Measurements from ENCODE around the gene AUNIP.

Gene AUNIP

GRCh38 chr1:25809283-25809926 is 49.9 kb downstream of the AUNIP start:
- no peak for DNase-seq (ENCODE audit: low read depth, low spot score)
- H3K4me1 ChIP-seq (ENCODE audit: control insufficient read depth, insufficient read depth, low read length): peaks cover 1% of the 10 kb centered on the region
- peaks cover 12% of the 10 kb centered on the region for H3K36me3 ChIP-seq (ENCODE audit: control insufficient read depth, insufficient read depth, low read length)
- H3K9me3 ChIP-seq (ENCODE audit: control insufficient read depth, insufficient read depth, low read length): no peaks in the 10 kb centered on the region
- H3K27ac ChIP-seq (ENCODE audit: low read length): no peak overlapping the region
- H3K27me3 ChIP-seq (ENCODE audit: control insufficient read depth, insufficient read depth, low read length): no peaks in the 10 kb centered on the region
- no CpG with 5 or more reads among the region's 18 CpGs for WGBS (ENCODE audit: insufficient coverage, insufficient read length)
- H3K4me3 ChIP-seq (ENCODE audit: low read length): no peak overlapping the region

- no peak for DNase-seq (ENCODE audit: low read depth, low spot score)
- Histone ChIP-seq H3K9me3 (ENCODE audit: control insufficient read depth, insufficient read depth, low read length) (no peaks in the 10 kb centered on the region), H3K4me3 (ENCODE audit: low read length) (no peak overlapping the region), H3K4me1 (ENCODE audit: control insufficient read depth, insufficient read depth, low read length) (peaks cover 1% of the 10 kb centered on the region), H3K27ac (ENCODE audit: low read length) (no peak overlapping the region), H3K27me3 (ENCODE audit: control insufficient read depth, insufficient read depth, low read length) (no peaks in the 10 kb centered on the region), H3K36me3 (ENCODE audit: control insufficient read depth, insufficient read depth, low read length) (peaks cover 12% of the 10 kb centered on the region)
- no CpG with 5 or more reads among the region's 34 CpGs for WGBS (ENCODE audit: insufficient coverage, insufficient read length)
Measured at GRCh38 chr1:25808481-25809244, 50.6 kb downstream of the AUNIP start.

- peaks cover 1% of the 10 kb centered on the region for H3K4me1 ChIP-seq (ENCODE audit: control insufficient read depth, insufficient read depth, low read length)
- no peaks in the 10 kb centered on the region for H3K9me3 ChIP-seq (ENCODE audit: control insufficient read depth, insufficient read depth, low read length)
- WGBS (ENCODE audit: insufficient coverage, insufficient read length): no CpG with 5 or more reads among the region's 20 CpGs
- H3K36me3 ChIP-seq (ENCODE audit: control insufficient read depth, insufficient read depth, low read length): peaks cover 12% of the 10 kb centered on the region
- no peak overlapping the region for H3K27ac ChIP-seq (ENCODE audit: low read length)
- DNase-seq (ENCODE audit: low read depth, low spot score): no peak
- H3K4me3 ChIP-seq (ENCODE audit: low read length): no peak overlapping the region
- H3K27me3 ChIP-seq (ENCODE audit: control insufficient read depth, insufficient read depth, low read length): no peaks in the 10 kb centered on the region
Measured at GRCh38 chr1:25807480-25808390, 51.5 kb downstream of the AUNIP start.

GRCh38 chr1:25806418-25806817 is 52.8 kb downstream of the AUNIP start:
- no peak for DNase-seq (ENCODE audit: low read depth, low spot score)
- Histone ChIP-seq H3K4me1 (ENCODE audit: control insufficient read depth, insufficient read depth, low read length) (peaks cover 1% of the 10 kb centered on the region), H3K9me3 (ENCODE audit: control insufficient read depth, insufficient read depth, low read length) (no peaks in the 10 kb centered on the region), H3K27me3 (ENCODE audit: control insufficient read depth, insufficient read depth, low read length) (no peaks in the 10 kb centered on the region), H3K36me3 (ENCODE audit: control insufficient read depth, insufficient read depth, low read length) (peaks cover 12% of the 10 kb centered on the region), H3K27ac (ENCODE audit: low read length) (no peak overlapping the region), H3K4me3 (ENCODE audit: low read length) (no peak overlapping the region)
- WGBS (ENCODE audit: insufficient coverage, insufficient read length): no CpG with 5 or more reads among the region's 4 CpGs

- Histone ChIP-seq H3K4me1 (ENCODE audit: control insufficient read depth, insufficient read depth, low read length) (no peaks in the 10 kb centered on the region), H3K36me3 (ENCODE audit: control insufficient read depth, insufficient read depth, low read length) (peaks cover 12% of the 10 kb centered on the region), H3K4me3 (ENCODE audit: low read length) (no peak overlapping the region), H3K9me3 (ENCODE audit: control insufficient read depth, insufficient read depth, low read length) (no peaks in the 10 kb centered on the region), H3K27ac (ENCODE audit: low read length) (no peak overlapping the region), H3K27me3 (ENCODE audit: control insufficient read depth, insufficient read depth, low read length) (no peaks in the 10 kb centered on the region)
- no peak for DNase-seq (ENCODE audit: low read depth, low spot score)
- WGBS (ENCODE audit: insufficient coverage, insufficient read length): no CpG with 5 or more reads among the region's 3 CpGs
Measured at GRCh38 chr1:25805863-25806225, 53.4 kb downstream of the AUNIP start.

- Histone ChIP-seq H3K36me3 (ENCODE audit: control insufficient read depth, insufficient read depth, low read length) (peaks cover 12% of the 10 kb centered on the region), H3K27me3 (ENCODE audit: control insufficient read depth, insufficient read depth, low read length) (no peaks in the 10 kb centered on the region), H3K4me3 (ENCODE audit: low read length) (no peak overlapping the region), H3K4me1 (ENCODE audit: control insufficient read depth, insufficient read depth, low read length) (no peaks in the 10 kb centered on the region), H3K9me3 (ENCODE audit: control insufficient read depth, insufficient read depth, low read length) (no peaks in the 10 kb centered on the region), H3K27ac (ENCODE audit: low read length) (no peak overlapping the region)
- WGBS (ENCODE audit: insufficient coverage, insufficient read length): no CpG with 5 or more reads among the region's 15 CpGs
- no peak for DNase-seq (ENCODE audit: low read depth, low spot score)
Measured at GRCh38 chr1:25804964-25805862, 54.0 kb downstream of the AUNIP start.

- Histone ChIP-seq H3K4me1 (ENCODE audit: control insufficient read depth, insufficient read depth, low read length) (no peaks in the 10 kb centered on the region), H3K36me3 (ENCODE audit: control insufficient read depth, insufficient read depth, low read length) (peaks cover 12% of the 10 kb centered on the region), H3K4me3 (ENCODE audit: low read length) (no peak overlapping the region), H3K9me3 (ENCODE audit: control insufficient read depth, insufficient read depth, low read length) (no peaks in the 10 kb centered on the region), H3K27me3 (ENCODE audit: control insufficient read depth, insufficient read depth, low read length) (no peaks in the 10 kb centered on the region), H3K27ac (ENCODE audit: low read length) (no peak overlapping the region)
- no CpG with 5 or more reads among the region's 10 CpGs for WGBS (ENCODE audit: insufficient coverage, insufficient read length)
- no peak for DNase-seq (ENCODE audit: low read depth, low spot score)
Measured at GRCh38 chr1:25804244-25804963, 54.9 kb downstream of the AUNIP start.

GRCh38 chr1:25803368-25803767 is 55.9 kb downstream of the AUNIP start:
- H3K27ac ChIP-seq (ENCODE audit: low read length): no peak overlapping the region
- H3K27me3 ChIP-seq (ENCODE audit: control insufficient read depth, insufficient read depth, low read length): no peaks in the 10 kb centered on the region
- H3K4me1 ChIP-seq (ENCODE audit: control insufficient read depth, insufficient read depth, low read length): no peaks in the 10 kb centered on the region; the same call in 1 of the 2 replicates
- no peak for DNase-seq (ENCODE audit: low read depth, low spot score)
- no peak overlapping the region for H3K4me3 ChIP-seq (ENCODE audit: low read length)
- H3K36me3 ChIP-seq (ENCODE audit: control insufficient read depth, insufficient read depth, low read length): peaks cover 9% of the 10 kb centered on the region
- no CpG with 5 or more reads among the region's 1 CpG for WGBS (ENCODE audit: insufficient coverage, insufficient read length)
- no peaks in the 10 kb centered on the region for H3K9me3 ChIP-seq (ENCODE audit: control insufficient read depth, insufficient read depth, low read length)

GRCh38 chr1:25802915-25803314 is 56.3 kb downstream of the AUNIP start:
- no CpG with 5 or more reads among the region's 6 CpGs for WGBS (ENCODE audit: insufficient coverage, insufficient read length)
- Histone ChIP-seq H3K4me3 (ENCODE audit: low read length) (no peak overlapping the region), H3K36me3 (ENCODE audit: control insufficient read depth, insufficient read depth, low read length) (peaks cover 4% of the 10 kb centered on the region; the same call in 1 of the 2 replicates), H3K27ac (ENCODE audit: low read length) (no peak overlapping the region), H3K27me3 (ENCODE audit: control insufficient read depth, insufficient read depth, low read length) (no peaks in the 10 kb centered on the region), H3K9me3 (ENCODE audit: control insufficient read depth, insufficient read depth, low read length) (no peaks in the 10 kb centered on the region), H3K4me1 (ENCODE audit: control insufficient read depth, insufficient read depth, low read length) (no peaks in the 10 kb centered on the region; the same call in 1 of the 2 replicates)
- DNase-seq (ENCODE audit: low read depth, low spot score): no peak
